HepG2 (cell line): Measurements from ENCODE around the gene COBLL1. TPM values are rescaled to one million over a fixed set of nuclear protein-coding genes. Genes with fewer than 3 reads are reported as not detected.

Experiments used
- ATAC-seq: fragments of 200-7000 bp; cut with Tn5 transposase; 3 replicates; pipeline ENCODE4 v1.9.1; 2020; ENCODE audit warnings: mild to moderate bottlenecking, moderate library complexity
- BruUV-seq: library from RNA; stranded (reverse); fragments of 400-500 nt; replicated peaks from 2 replicates; lab custom pipeline; 2021; lab: Mats Ljungman, UMichigan
- CTCF ChIA-PET: fragments of 300-600 bp; formaldehyde crosslinking; extraction: SDS; loops from one replicate; lab custom pipeline; 2021; ENCODE audit warnings: low total read pairs, inconsistent platforms, low intra/inter-chr PET ratio; lab: Yijun Ruan, JAX
- POLR2A ChIA-PET: fragments of 350-600 bp; sonication (Branson Sonifier 250); formaldehyde crosslinking; loops from one replicate; lab custom pipeline; 2020; ENCODE audit warnings: antibody characterized with exemption, inconsistent platforms; lab: Yijun Ruan, JAX
- DNase-seq: peaks from one replicate; pipeline ENCODE4 v3.0.0-alpha.2; 2015; ENCODE audit warnings: low spot score
- FAIRE-seq: peaks from 3 replicates; lab custom pipeline; 2011; peaks lifted over from hg19 to GRCh38; lab: Jason Lieb, UNC
- H2AFZ ChIP-seq: one replicate; pipeline ENCODE4 v1.6.1; 2011; ENCODE audit warnings: low read length, inconsistent platforms
- H3K27ac ChIP-seq: fragments of 300-600 bp; 3 replicates; pipeline ENCODE4 v1.8.0; 2011; ENCODE audit warnings: mixed run types, mild to moderate bottlenecking, mixed read lengths, low read length, inconsistent platforms; ENCODE audit not compliant: insufficient read depth; ENCODE audit errors: extremely low read length
- H3K27me3 ChIP-seq, 2 experiments: fragments of 200-600 bp in 1 of 2; 2 replicates in 1 of 2; 3 replicates in 1 of 2; pipeline versions ENCODE4 v1.6.0 to v1.8.0; 2011; ENCODE audit warnings: low read length in 2 of 2, mild to moderate bottlenecking in 2 of 2, moderate library complexity in 2 of 2, inconsistent platforms in 1 of 2; ENCODE audit not compliant: insufficient read depth in 2 of 2, control insufficient read depth in 1 of 2
- H3K36me3 ChIP-seq, 2 experiments: fragments of 200-600 bp in 1 of 2; replicated peaks in 1 of 2; 2 replicates in 1 of 2; 3 replicates in 1 of 2; pipeline versions ENCODE4 v1.5.1 to v1.8.0; 2011; ENCODE audit warnings: low read length in 2 of 2, inconsistent platforms in 1 of 2; ENCODE audit not compliant: insufficient read depth in 2 of 2, control insufficient read depth in 1 of 2
- H3K4me1 ChIP-seq: 2 replicates; pipeline ENCODE4 v1.5.1; 2012; ENCODE audit warnings: low read length, inconsistent platforms; ENCODE audit not compliant: insufficient read depth
- H3K4me2 ChIP-seq: 2 replicates; pipeline ENCODE4 v1.6.0; 2011; ENCODE audit warnings: low read depth, low read length, inconsistent platforms
- H3K4me3 ChIP-seq, 3 experiments: fragments of 200-600 bp in 1 of 3; sonication (generic), shearing (Covaris generic) in 1 of 3; replicated peaks in 1 of 3; 2 replicates each; pipeline ENCODE4 v1.5.1; 2011 to 2016; ENCODE audit warnings: low read length in 3 of 3, inconsistent platforms in 2 of 3, low read depth in 2 of 3, mild to moderate bottlenecking in 2 of 3, control low read depth in 1 of 3, mixed read lengths in 1 of 3; ENCODE audit not compliant: insufficient read depth in 1 of 3
- H3K79me2 ChIP-seq: one replicate; pipeline ENCODE4 v1.6.1; 2011; ENCODE audit warnings: low read length, inconsistent platforms; ENCODE audit not compliant: insufficient read depth
- H3K9ac ChIP-seq: 2 replicates; pipeline ENCODE4 v1.6.0; 2011; ENCODE audit warnings: mild to moderate bottlenecking, low read depth, low read length, inconsistent platforms; ENCODE audit not compliant: insufficient read depth
- H3K9me3 ChIP-seq: 2 replicates; pipeline ENCODE4 v1.5.1; 2012; ENCODE audit warnings: mild to moderate bottlenecking, low read length
- H4K20me1 ChIP-seq: 2 replicates; pipeline ENCODE4 v1.6.0; 2011; ENCODE audit warnings: inconsistent platforms, mild to moderate bottlenecking, low read length, moderate library complexity; ENCODE audit not compliant: insufficient read depth
- CREBL2 ChIP-seq: sonication (generic); formaldehyde crosslinking; IDR thresholded peaks from 2 replicates; pipeline ENCODE4 v1.8.1; 2023; ENCODE audit warnings: missing genetic modification reagents, mild to moderate bottlenecking, borderline replicate concordance
- E2F5 ChIP-seq: sonication (generic); formaldehyde crosslinking; conservative IDR thresholded peaks from 2 replicates; pipeline ENCODE4 v1.4.0; 2020; ENCODE audit warnings: missing genetic modification reagents
- EHMT2 ChIP-seq: fragments of 200-600 bp; sonication (generic); IDR thresholded peaks from 2 replicates; pipeline ENCODE4 v1.7.0; 2017; ENCODE audit warnings: antibody characterized with exemption, low read depth, low read length, borderline replicate concordance
- FIP1L1 ChIP-seq: fragments of 200-400 bp; formaldehyde crosslinking; IDR thresholded peaks from 2 replicates; pipeline ENCODE4 v1.6.1; 2018; ENCODE audit warnings: low read depth, mild to moderate bottlenecking, low read length, moderate library complexity, borderline replicate concordance; ENCODE audit not compliant: insufficient read depth
- FOXO1 ChIP-seq: sonication (generic); formaldehyde crosslinking; IDR thresholded peaks from 2 replicates; pipeline ENCODE4 v1.4.0; 2020; ENCODE audit warnings: missing genetic modification reagents
- HMG20A ChIP-seq: IDR thresholded peaks from 2 replicates; pipeline ENCODE4 v1.6.1; 2016; ENCODE audit warnings: borderline replicate concordance
- HNF4G ChIP-seq, 2 experiments: sonication (generic) in 1 of 2; formaldehyde crosslinking in 1 of 2; IDR thresholded peaks; 2 replicates each; pipeline versions ENCODE4 v1.4.0 to v1.6.1; 2011 to 2020; ENCODE audit warnings: borderline replicate concordance in 2 of 2, low read depth in 2 of 2, mild to moderate bottlenecking in 2 of 2, low read length in 1 of 2, missing genetic modification reagents in 1 of 2, moderate library complexity in 1 of 2
- TFDP2 ChIP-seq: sonication (generic); formaldehyde crosslinking; IDR thresholded peaks from 2 replicates; pipeline ENCODE4 v1.4.0; 2020; ENCODE audit warnings: missing genetic modification reagents
- ZNF274 ChIP-seq: sonication (generic); formaldehyde crosslinking; IDR thresholded peaks from 2 replicates; pipeline ENCODE4 v1.5.1; 2020; ENCODE audit warnings: mild to moderate bottlenecking, missing genetic modification reagents
- ZNF44 ChIP-seq: sonication (generic); formaldehyde crosslinking; IDR thresholded peaks from 2 replicates; pipeline ENCODE4 v1.5.1; 2020; ENCODE audit warnings: mild to moderate bottlenecking, missing genetic modification reagents
- ZNF557 ChIP-seq: sonication (generic); formaldehyde crosslinking; IDR thresholded peaks from 2 replicates; pipeline ENCODE4 v1.4.0; 2020; ENCODE audit warnings: missing genetic modification reagents
- ZSCAN20 ChIP-seq: sonication (generic); formaldehyde crosslinking; IDR thresholded peaks from 2 replicates; pipeline ENCODE4 v1.4.0; 2020; ENCODE audit warnings: missing genetic modification reagents, mild to moderate bottlenecking, borderline replicate concordance
- WGBS: methylation state at CpG from one replicate; pipeline ENCODE4 v1.1.6; 2017; ENCODE audit warnings: low lambda C conversion rate; 5-methylcytosine and 5-hydroxymethylcytosine counted together
- in situ Hi-C: cut with HindIII; loops from 2 replicates; pipeline ENCODE4 v1.10.0; 2017; ENCODE audit warnings: low pct_unique_long_range_greater_than_20kb; ENCODE audit not compliant: extremely low pct_ligation_motif_present
- intact Hi-C: fragments of 100-400 bp; cut with micrococcal nuclease; formaldehyde crosslinking; loops from one replicate; pipeline ENCODE4 v1.10.0; 2022; ENCODE audit not compliant: unreplicated experiment
- polyA plus RNA-seq, 8 experiments: library from polyadenylated mRNA; depleted of rRNA in 3 of 8; stranded (reverse) in 7 of 8; unstranded in 1 of 8; fragments of >200 nt; fragmentation: Illumina TruSeq in 4 of 8; extraction: Trizol in 4 of 8; gene quantifications; 2 replicates each; pipeline versions ENCODE4 v1.2.1 to v1.2.3, GENCODE V29; 2011 to 2016; ENCODE audit warnings: low read depth in 4 of 8, missing spikeins in 1 of 8, mixed read lengths in 1 of 8; ENCODE audit not compliant: insufficient read depth in 1 of 8
- total RNA-seq, 5 experiments: library from RNA; depleted of rRNA; stranded (reverse); fragments of >200 nt; fragmentation: Illumina TruSeq; extraction: Trizol; gene quantifications; 2 replicates each; pipeline ENCODE4 v1.2.3, GENCODE V29; 2016; ENCODE audit warnings: low read depth in 1 of 5

Gene COBLL1
- total and polyA plus RNA-seq, 2 of the 13 experiments (the other 11 are each of a cell fraction or from before 2014, with no cell fraction given): 32.6 to 86.8 TPM

DNA sequence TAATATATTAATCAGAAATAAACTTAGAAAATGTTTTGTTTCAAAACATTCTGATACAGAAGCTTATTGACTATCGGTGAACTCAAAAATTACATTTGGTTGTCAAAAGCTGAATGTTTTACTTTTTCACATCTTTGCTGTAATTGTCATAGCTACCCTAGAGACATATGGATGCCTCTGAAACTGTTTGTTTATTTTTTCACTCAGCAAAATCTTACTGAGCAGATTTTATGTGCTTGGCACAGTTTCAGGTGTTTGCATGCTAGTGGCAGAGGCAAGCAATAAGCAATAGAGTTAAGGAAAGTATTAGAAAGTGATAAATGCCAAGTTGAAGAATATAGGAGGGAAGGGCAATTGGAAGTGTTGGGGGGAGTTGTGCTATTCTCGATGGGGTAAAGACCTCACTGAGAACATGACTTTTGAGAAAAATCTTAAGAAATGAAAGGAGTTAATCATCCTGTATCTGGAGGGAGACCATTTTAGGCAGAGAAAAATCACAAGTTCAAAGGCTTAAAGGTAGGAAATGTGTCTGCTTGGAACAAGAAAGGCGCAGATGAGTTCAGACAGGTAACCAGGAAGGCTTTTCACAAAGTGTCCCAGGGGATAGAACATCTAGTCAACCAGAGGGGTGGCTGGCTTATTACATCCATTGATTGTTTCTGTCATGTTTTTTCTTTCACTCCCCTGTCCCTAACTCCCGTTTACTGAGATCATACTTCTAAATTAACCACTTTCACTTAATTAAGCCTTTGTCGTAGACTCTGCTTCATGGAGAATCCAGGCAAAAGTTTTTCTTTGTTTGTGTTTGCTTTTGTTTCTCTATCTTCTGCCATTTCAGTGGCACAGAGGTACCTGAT is 27.2 kb upstream of the COBLL1 start:
- in situ Hi-C loops: no loop called here
- no peak for TF ChIP-seq FOXO1 (CRISPR knock-in tag)
- intact Hi-C loops: no loop called here
- FAIRE-seq: no peak
- H3K27me3 ChIP-seq: no peaks in the 10 kb centered on the region
- no TSS peak for BruUV-seq
- H3K9ac ChIP-seq: no peak overlapping the region
- H3K79me2 ChIP-seq: no peaks in the 10 kb centered on the region
- H3K4me3 ChIP-seq: no peak overlapping the region
- no peak for ATAC-seq
- no peaks in the 10 kb centered on the region for H3K36me3 ChIP-seq
- H2AFZ ChIP-seq: no peak overlapping the region
- DNase-seq: no peak
- ChIA-PET POLR2A (no interaction called here), CTCF (no interaction called here)
- 94% methylated on average over 5 of the region's 5 CpGs for whole genome bisulfite sequencing
- H3K27ac ChIP-seq: no peak overlapping the region
- no peaks in the 10 kb centered on the region for H4K20me1 ChIP-seq
- no peaks in the 10 kb centered on the region for H3K9me3 ChIP-seq
- H3K4me2 ChIP-seq: no peak overlapping the region
- H3K4me1 ChIP-seq: peaks cover 32% of the 10 kb centered on the region

DNA sequence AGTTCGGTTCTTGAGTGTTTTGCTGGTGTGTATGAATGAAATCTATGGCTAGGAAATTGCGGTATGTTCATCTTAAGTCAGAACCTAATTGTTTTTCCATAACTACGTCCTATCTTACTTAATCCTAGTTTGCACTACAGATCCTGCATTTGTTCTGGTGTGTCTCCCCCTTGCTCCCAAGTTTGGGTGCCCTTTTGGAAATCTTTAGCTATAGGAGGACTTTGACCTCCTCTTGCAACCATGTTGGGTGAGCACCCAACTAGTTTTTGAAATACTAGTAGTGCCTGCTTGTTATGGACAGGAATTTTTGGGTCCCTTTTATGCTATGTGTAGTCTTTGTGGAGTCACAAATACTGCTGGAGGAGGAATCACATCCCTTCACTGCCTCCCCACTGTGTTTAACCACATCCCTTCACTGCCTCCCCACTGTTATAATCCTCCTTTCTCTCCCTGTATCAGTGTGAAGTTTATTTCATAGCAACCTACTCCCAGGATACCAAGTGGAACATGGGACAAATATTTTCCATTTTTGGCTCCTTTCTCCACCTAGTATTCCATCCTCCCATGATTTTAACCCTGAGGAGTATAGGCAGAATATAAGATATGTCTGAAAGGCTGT is 26.3 kb upstream of the COBLL1 start:
- Histone ChIP-seq H3K4me1 (peaks cover 24% of the 10 kb centered on the region), H3K36me3 (no peaks in the 10 kb centered on the region), H3K9me3 (no peaks in the 10 kb centered on the region), H2AFZ (peak overlapping the region; percentile 38), H3K4me2 (no peak overlapping the region), H3K27ac (no peak overlapping the region), H3K9ac (no peak overlapping the region), H4K20me1 (no peaks in the 10 kb centered on the region), H3K4me3 (no peak overlapping the region), H3K79me2 (no peaks in the 10 kb centered on the region), H3K27me3 (no peaks in the 10 kb centered on the region)
- ChIA-PET CTCF (no interaction called here), POLR2A (interaction anchor here (1.3 kb wide), 1 partner anchor 26 kb away, joined by 4 read pairs; the partner anchor contains the start of gene COBLL1)
- ATAC-seq: no peak; the same call in 2 of the 3 replicates
- in situ Hi-C loops (no loop called here), intact Hi-C loops (no loop called here)
- BruUV-seq: no TSS peak
- DNase-seq: no peak
- FAIRE-seq: no peak
- WGBS: 58% methylated on average over 3 of the region's 3 CpGs
- TF ChIP-seq E2F5 (CRISPR knock-in tag): no peak
- no peak for TF ChIP-seq FIP1L1
- no peak for TF ChIP-seq TFDP2 (CRISPR knock-in tag)
- TF ChIP-seq CREBL2 (CRISPR knock-in tag): no peak
- no peak for TF ChIP-seq ZNF557
- 0 out of 2 replicates have a peak, but pooled peaks have one; percentile 48 for TF ChIP-seq EHMT2
- no peak for TF ChIP-seq HMG20A (CRISPR knock-in tag)
- no peak for TF ChIP-seq ZSCAN20 (CRISPR knock-in tag)
- no peak for TF ChIP-seq ZNF274 (CRISPR knock-in tag)
- TF ChIP-seq ZNF44 (CRISPR knock-in tag): no peak
- TF ChIP-seq HNF4G (IDR thresholded peaks at IDR 0.05; ENCODE audit: borderline replicate concordance, low read depth, low read length): 0 out of 2 replicates have a peak, but pooled peaks have one; percentile 28
- TF ChIP-seq HNF4G (CRISPR knock-in tag; IDR thresholded peaks at IDR 0.05; ENCODE audit: borderline replicate concordance, low read depth): no peak
